HepG2 (cell line): ENCODE data around the gene LSM14B. TPM values are rescaled to one million over a fixed set of nuclear protein-coding genes. Genes with fewer than 3 reads are reported as not detected.

Source experiments
- ARNT ChIP-seq: fragments of 450-650 bp; IDR thresholded peaks from 2 replicates; pipeline ENCODE4 v1.6.1; 2017
- ESRRA ChIP-seq: sonication (generic); formaldehyde crosslinking; IDR thresholded peaks from 2 replicates; pipeline ENCODE4 v1.5.1; 2020; ENCODE audit warnings: mild to moderate bottlenecking, low read depth, missing genetic modification reagents
- KIAA2018 ChIP-seq: sonication (generic); formaldehyde crosslinking; IDR thresholded peaks from 2 replicates; pipeline ENCODE4 v1.5.0; 2020; ENCODE audit warnings: mild to moderate bottlenecking, missing genetic modification reagents, borderline replicate concordance
- KLF6 ChIP-seq: IDR thresholded peaks from 2 replicates; pipeline ENCODE4 v1.8.0; 2016; ENCODE audit warnings: missing biosample characterization, missing genetic modification reagents
- SALL1 ChIP-seq: sonication (generic); formaldehyde crosslinking; IDR thresholded peaks from 2 replicates; pipeline ENCODE4 v1.8.0; 2022; ENCODE audit warnings: mild to moderate bottlenecking, missing genetic modification reagents
- SOX5 ChIP-seq: IDR thresholded peaks from 2 replicates; pipeline ENCODE4 v1.6.1; 2016; ENCODE audit warnings: borderline replicate concordance
- ZNF446 ChIP-seq: sonication (generic); formaldehyde crosslinking; IDR thresholded peaks from 2 replicates; pipeline ENCODE4 v1.5.0; 2020; ENCODE audit warnings: mild to moderate bottlenecking, missing genetic modification reagents
- ZNF503 ChIP-seq: sonication (generic); formaldehyde crosslinking; IDR thresholded peaks from 2 replicates; pipeline ENCODE4 v1.4.0; 2020; ENCODE audit warnings: missing genetic modification reagents
- ZNF614 ChIP-seq: IDR thresholded peaks from 2 replicates; pipeline ENCODE4 v1.6.1; 2018; ENCODE audit warnings: missing biosample characterization, missing genetic modification reagents, inconsistent platforms, borderline replicate concordance
- ZNF619 ChIP-seq: sonication (generic); formaldehyde crosslinking; IDR thresholded peaks from 2 replicates; pipeline ENCODE4 v1.4.0; 2020; ENCODE audit warnings: mild to moderate bottlenecking, missing genetic modification reagents
- ZNF639 ChIP-seq: conservative IDR thresholded peaks from 2 replicates; pipeline ENCODE4 v1.6.1; 2018; ENCODE audit warnings: missing genetic modification reagents
- ZSCAN22 ChIP-seq: sonication (generic); formaldehyde crosslinking; IDR thresholded peaks from 2 replicates; pipeline ENCODE4 v1.4.0; 2020; ENCODE audit warnings: mild to moderate bottlenecking, missing genetic modification reagents
- ZSCAN31 ChIP-seq: sonication (generic); formaldehyde crosslinking; IDR thresholded peaks from 2 replicates; pipeline ENCODE4 v1.5.0; 2020; ENCODE audit warnings: low read depth, mild to moderate bottlenecking, missing genetic modification reagents
- polyA plus RNA-seq, 8 experiments: library from polyadenylated mRNA; depleted of rRNA in 3 of 8; stranded (reverse) in 7 of 8; unstranded in 1 of 8; fragments of >200 nt; fragmentation: Illumina TruSeq in 4 of 8; extraction: Trizol in 4 of 8; gene quantifications; 2 replicates each; pipeline versions ENCODE4 v1.2.1 to v1.2.3, GENCODE V29; 2011 to 2016; ENCODE audit warnings: low read depth in 4 of 8, missing spikeins in 1 of 8, mixed read lengths in 1 of 8; ENCODE audit not compliant: insufficient read depth in 1 of 8
- total RNA-seq, 5 experiments: library from RNA; depleted of rRNA; stranded (reverse); fragments of >200 nt; fragmentation: Illumina TruSeq; extraction: Trizol; gene quantifications; 2 replicates each; pipeline ENCODE4 v1.2.3, GENCODE V29; 2016; ENCODE audit warnings: low read depth in 1 of 5
- TF ChIP-seq, protein P1 (sequence below): sonication (generic); formaldehyde crosslinking; IDR thresholded peaks from 2 replicates; pipeline ENCODE4 v1.9.0; 2022; ENCODE audit warnings: missing genetic modification reagents, mild to moderate bottlenecking, borderline replicate concordance

The LSM14B gene
- total and polyA plus RNA-seq, 2 of the 13 experiments (the other 11 are each of a cell fraction or from before 2014, with no cell fraction given): 43.3 to 79.2 TPM

- no peak for TF ChIP-seq KIAA2018 (CRISPR knock-in tag)
- 0 out of 2 replicates have a peak, but pooled peaks have one; percentile 57 for TF ChIP-seq KLF6
- TF ChIP-seq ZSCAN22 (CRISPR knock-in tag): 0 out of 2 replicates have a peak, but pooled peaks have one; percentile 15
- TF ChIP-seq ARNT: no peak
- TF ChIP-seq ZNF503 (CRISPR knock-in tag): no peak; the same call in 1 of the 2 replicates
- TF ChIP-seq ZNF614 (CRISPR knock-in tag): no peak; the same call in 1 of the 2 replicates
- peak; percentile 51; the same call in 1 of the 2 replicates for TF ChIP-seq ZNF639
- TF ChIP-seq ZNF619: no peak; the same call in none of the 2 replicates
- TF ChIP-seq ZSCAN31: peak; percentile 23; the same call in 1 of the 2 replicates
- no peak for TF ChIP-seq ZNF446 (CRISPR knock-in tag)
- peak; percentile 76; the same call in 1 of the 2 replicates for TF ChIP-seq SALL1 (CRISPR knock-in tag)
- TF ChIP-seq SOX5 (CRISPR knock-in tag): peak; percentile 6; the same call in 1 of the 2 replicates
- TF ChIP-seq, protein P1, sequence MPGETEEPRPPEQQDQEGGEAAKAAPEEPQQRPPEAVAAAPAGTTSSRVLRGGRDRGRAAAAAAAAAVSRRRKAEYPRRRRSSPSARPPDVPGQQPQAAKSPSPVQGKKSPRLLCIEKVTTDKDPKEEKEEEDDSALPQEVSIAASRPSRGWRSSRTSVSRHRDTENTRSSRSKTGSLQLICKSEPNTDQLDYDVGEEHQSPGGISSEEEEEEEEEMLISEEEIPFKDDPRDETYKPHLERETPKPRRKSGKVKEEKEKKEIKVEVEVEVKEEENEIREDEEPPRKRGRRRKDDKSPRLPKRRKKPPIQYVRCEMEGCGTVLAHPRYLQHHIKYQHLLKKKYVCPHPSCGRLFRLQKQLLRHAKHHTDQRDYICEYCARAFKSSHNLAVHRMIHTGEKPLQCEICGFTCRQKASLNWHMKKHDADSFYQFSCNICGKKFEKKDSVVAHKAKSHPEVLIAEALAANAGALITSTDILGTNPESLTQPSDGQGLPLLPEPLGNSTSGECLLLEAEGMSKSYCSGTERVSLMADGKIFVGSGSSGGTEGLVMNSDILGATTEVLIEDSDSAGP: peak; percentile 84; the same call in 1 of the 2 replicates
- TF ChIP-seq ESRRA: no peak
Observed at GRCh38 chr20:62120990-62121775, 1.1 kb upstream of the LSM14B start (continued).
